ENCODE measurements around the gene TDRD1.

TDRD1 gene

DNA sequence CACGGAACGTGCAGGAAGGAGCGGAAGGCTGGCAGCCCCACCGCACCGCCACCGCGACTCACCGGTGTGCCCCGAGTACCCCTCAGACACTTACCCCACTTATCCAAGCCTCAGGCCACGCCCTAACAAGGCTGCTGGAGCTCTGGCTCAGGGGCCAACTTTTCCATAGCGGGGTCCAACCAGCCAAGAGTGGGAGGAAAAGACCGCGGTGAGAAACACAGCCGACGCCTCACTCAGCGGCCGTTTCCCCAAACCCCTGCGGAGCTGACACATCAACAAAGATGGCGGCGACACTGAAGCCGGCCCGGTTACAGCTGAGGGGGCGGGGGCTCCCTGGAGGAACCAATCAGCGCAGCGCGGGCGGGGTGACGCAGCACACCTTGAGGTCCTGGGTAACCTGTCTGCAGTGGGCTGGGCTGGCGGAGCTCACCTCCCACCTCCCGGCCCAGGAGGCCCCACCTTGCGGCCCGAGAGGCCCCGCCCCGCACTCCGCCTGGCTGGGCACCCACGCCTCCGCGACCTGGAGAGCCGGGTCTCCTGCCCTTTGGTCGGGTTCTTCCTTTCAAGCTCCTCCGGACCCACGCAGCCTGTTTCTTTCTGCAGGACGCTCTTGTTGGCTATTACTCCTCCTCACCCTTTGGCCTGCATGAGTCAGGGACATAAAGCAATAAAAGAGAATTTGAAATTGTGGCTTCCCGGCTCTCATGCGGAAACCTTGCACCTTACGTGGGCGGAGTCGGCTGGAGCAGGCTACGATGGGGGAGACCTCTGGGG, 5.0 kb upstream of the TDRD1 start, which contains the start of gene CCDC186:
CCDC186 (minus strand) TSS at position 283 of the 774 bp plus-strand sequence. CDS start 10,935 bp downstream, outside the sequence.
- DNase-seq (ENCODE audit: low read depth, low spot score), result peak; percentile 61

GRCh38 chr10:114174695-114175188, 4.4 kb upstream of the TDRD1 start:
- DNase-seq (ENCODE audit: low read depth, low spot score), result no peak

DNA sequence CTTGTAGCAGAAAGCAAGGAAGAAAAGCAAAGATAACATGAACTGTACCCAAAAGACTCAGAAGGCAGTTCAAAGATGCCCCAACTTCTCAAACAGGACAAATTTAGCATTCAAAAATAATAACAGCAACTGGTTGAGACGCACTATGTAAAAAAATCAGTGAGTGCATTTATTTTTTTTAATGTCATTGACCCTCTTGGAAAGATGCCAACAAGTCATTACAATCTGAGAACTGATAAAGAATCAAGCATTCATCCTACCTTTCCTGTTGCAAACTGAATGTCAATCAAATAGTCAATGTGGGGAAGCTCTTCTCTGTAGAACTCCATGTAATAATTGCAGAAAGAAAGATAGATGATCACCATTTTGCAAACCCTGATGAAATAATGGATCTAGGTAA, 3.5 kb upstream of the TDRD1 start:
- no peak for DNase-seq (ENCODE audit: low read depth, low spot score)

GRCh38 chr10:114176511-114176910, 2.6 kb upstream of the TDRD1 start:
- DNase-seq (ENCODE audit: low read depth, low spot score), result no peak

- no peak for DNase-seq (ENCODE audit: low read depth, low spot score)
Measured at GRCh38 chr10:114179747-114180146, 594 bp downstream of the TDRD1 start.

DNA sequence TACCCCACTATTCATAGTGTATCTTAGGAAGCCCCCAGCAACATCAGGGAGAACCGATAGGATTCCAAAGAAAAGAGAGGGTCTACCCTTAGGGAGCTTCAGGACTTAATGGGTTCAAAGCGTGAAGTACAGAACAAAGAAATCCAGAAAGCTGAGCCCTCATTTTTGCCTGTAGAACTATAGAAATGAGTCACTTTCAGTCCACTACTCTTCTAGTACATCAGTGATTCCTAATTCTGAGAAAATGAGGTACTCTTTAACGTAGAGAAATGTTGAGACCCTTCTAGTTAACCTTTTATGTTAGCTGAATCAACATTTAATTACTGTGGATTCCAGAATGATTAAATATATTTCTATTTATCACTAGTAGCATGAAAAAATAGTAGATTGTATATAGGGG, 1.8 kb downstream of the TDRD1 start:
- no peak for DNase-seq (ENCODE audit: low read depth, low spot score)

DNA sequence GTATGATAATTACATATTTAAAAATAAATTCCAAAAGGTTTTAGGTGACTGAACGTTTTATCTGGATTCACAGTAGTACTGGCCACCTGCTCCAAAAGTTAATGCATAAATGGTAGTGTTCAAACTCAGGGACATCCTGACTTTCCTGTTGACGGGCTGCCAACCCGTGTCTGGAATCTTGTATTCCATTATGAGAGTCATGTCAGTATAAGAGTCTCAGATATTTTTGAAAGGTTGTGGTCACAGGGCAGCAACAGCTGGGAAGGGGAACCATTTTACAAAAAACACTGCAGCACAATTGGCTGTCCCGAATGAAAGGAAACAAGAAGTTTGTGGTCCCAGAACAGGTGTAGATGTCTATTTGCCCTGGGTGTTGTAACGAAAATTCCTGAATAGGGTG, 2.8 kb downstream of the TDRD1 start:
- DNase-seq (ENCODE audit: low read depth, low spot score), result no peak

DNA sequence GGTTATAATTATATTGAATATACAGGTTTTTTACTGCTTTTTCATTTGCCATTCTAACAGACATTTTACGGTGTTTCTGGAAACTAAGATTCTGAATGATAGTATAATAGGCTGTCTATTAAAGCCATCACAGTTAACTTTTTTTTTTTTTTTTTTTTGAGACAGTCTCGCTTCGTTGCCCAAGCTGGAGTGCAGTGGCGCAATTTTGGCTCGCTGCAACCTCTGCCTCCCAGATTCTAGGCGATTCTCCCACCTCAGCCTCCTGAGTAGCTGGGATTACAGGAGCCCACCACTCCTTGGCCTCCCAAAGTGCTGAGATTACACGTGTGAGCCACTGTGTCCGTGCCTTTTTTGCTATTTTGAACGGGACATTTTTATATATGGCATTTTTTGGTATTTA, 4.4 kb downstream of the TDRD1 start:
- DNase-seq (ENCODE audit: low read depth, low spot score), result no peak

DNA sequence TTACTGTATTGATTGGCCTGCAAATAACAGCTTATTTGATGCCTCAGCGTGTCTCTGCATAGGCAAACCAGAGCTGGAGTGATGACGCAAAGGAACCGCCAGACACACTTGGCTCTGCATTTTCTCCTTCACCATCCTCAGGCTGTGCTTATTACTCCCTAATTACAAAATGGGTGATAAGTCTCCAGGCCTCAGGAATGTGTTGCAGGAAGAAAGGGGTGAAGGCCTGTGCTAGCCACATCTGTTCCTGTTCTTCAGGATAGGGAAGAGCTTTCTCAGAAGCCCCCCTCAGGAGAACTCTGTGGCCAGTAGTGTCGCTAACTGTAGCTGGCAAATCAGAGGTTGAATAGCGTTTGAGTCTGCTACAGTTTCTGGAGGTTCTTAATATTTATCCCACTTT, 5.1 kb downstream of the TDRD1 start:
- DNase-seq (ENCODE audit: low read depth, low spot score), result no peak

DNA sequence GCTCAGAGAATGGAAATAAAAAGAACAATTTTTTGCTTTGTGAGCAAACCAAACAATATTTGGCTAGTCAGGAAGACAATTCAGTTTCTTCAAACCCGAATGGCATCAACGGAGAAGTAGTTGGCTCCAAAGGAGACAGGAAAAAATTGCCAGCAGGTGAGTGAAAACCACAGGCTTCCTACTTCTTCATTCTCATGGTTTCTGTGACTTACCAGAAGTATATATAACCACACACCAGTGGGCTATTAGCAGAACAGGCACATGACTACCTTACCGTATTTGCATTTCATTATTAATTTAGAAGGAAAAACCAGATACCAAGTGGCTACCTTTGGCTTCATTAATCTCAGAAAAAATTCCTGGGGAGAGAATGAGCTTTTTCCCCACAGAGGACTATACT, 8.8 kb downstream of the TDRD1 start:
- no peak for DNase-seq (ENCODE audit: low read depth, low spot score)

GRCh38 chr10:114188900-114189299, 9.7 kb downstream of the TDRD1 start:
- no peak for DNase-seq (ENCODE audit: low read depth, low spot score)

GRCh38 chr10:114189700-114190099, 10.5 kb downstream of the TDRD1 start:
- no peak for DNase-seq (ENCODE audit: low read depth, low spot score)

DNA sequence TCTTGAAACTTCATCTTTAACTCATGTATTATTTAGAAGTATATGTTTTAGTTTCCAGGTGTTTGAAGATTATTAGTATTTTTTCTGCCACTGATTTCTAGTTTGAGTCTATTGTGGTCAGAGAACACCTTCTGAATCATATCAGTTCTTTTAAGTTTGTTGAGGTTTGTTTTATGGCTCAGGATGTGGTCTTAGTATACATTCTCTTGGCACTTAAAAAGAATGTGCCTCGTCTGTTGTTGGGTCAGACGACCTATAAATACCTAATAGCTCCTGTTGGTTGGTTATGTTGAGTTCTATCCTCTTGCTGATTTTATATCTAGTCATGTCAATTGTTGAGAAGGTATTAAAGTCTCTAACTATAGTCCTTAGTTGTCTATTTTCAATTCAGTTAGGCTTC, 15.9 kb downstream of the TDRD1 start:
- no peak for DNase-seq (ENCODE audit: low read depth, low spot score)

DNA sequence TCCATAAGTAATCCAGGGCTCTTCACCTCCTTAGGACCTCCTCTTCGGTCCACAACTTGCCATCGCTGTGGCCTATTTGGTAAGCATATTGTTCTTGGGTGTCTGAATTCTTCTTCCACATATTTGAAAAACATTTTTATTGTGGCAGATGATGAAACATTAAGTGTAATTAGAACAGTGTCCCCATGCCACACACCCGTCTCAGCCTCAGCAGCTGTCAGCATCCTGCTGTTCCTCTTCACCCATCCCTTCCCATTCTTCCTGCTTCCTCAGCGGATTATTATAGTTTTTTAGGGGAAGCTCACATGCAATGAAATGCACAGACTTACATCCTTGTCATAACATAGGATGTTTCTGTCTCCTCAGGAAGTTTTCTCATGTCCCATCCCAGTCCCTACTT, 20.1 kb downstream of the TDRD1 start:
- no peak for DNase-seq (ENCODE audit: low read depth, low spot score)

DNA sequence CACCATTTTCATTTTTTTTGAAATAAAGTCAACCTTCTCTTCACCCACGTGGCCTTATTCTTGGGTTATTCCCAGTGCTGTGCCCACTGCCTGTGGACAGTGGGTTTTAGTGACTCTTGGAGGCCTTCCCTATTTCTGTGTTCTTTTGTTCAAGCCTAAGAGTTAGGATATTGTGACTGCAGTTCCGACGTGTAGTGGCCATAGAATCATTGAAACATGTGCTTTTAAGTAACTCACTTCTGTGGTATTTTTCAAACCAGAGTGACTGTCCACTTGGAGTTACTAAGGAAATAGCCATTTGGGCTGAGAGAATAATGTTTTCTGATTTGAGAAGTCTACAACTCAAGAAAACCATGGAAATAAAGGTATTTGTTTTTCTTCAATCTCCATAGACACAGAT, 23.7 kb downstream of the TDRD1 start:
- DNase-seq (ENCODE audit: low read depth, low spot score), result no peak

DNA sequence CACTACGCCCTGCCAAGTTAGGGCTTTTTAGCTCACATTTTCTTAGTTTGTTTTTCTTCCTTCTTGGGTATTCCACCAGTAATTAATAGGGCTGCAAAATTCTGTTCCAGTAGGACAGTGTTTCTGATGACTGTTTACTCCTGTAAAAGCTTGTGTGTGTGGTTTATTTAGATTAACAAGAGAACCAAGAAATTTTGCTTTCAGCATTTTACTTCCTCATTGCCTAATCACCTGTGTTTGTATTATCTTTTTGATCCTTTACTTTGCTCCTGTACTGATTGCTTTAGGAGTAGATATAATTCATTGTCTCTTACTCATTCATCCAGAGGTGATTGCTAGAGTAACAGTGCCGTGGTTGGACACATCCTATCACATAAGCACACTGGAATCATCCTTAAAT, 27.7 kb downstream of the TDRD1 start:
- no peak for DNase-seq (ENCODE audit: low read depth, low spot score)

- DNase-seq (ENCODE audit: low read depth, low spot score), result no peak
Measured at GRCh38 chr10:114207349-114207748, 28.2 kb downstream of the TDRD1 start.

DNA sequence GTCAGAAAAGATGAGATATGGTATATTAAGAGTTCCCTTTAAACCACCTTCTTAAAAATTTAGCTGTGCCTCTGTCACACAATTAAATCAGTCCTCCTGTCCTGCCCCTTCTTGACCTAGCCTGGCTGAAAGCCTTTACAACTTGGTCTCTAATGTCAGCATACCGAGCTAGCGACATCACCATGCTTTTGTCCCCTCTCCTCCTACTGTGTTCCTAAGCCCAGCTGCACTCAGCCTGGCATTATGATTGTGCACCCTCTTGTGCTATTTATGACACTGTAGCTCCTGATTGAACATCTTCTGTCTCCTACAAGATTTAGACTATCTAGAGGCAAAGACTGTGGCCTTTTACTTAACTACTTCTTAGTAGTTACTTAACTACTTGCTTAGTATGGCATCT, 29.2 kb downstream of the TDRD1 start:
- no peak for DNase-seq (ENCODE audit: low read depth, low spot score)

GRCh38 chr10:114212153-114212552, 33.0 kb downstream of the TDRD1 start:
- DNase-seq (ENCODE audit: low read depth, low spot score), result no peak

- DNase-seq (ENCODE audit: low read depth, low spot score), result no peak
Measured at GRCh38 chr10:114215033-114215432, 35.9 kb downstream of the TDRD1 start.

- DNase-seq (ENCODE audit: low read depth, low spot score), result no peak
Measured at GRCh38 chr10:114220281-114220680, 41.1 kb downstream of the TDRD1 start.

GRCh38 chr10:114221235-114221634, 42.1 kb downstream of the TDRD1 start:
- no peak for DNase-seq (ENCODE audit: low read depth, low spot score)

- no peak for DNase-seq (ENCODE audit: low read depth, low spot score)
Measured at GRCh38 chr10:114223066-114223465, 43.9 kb downstream of the TDRD1 start.

DNA sequence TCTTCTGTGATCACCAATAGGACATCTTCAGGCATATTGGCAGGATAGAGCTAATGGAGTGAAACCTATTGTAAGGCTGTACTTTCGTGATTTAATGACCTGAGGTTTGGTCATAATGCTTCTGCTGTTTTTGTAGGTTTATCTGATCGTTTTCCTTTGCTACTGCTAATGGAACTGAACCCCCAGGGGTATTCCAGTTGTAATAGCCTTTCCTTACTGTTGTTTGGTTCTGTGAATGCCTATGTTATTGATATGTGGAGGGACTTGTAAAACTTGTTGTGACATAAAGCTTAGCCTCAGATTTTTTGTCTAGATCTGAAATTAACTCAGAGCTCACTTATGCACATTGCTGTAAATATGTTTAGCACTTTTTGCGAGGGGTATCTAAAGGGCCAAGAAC, 49.0 kb downstream of the TDRD1 start:
- no peak for DNase-seq (ENCODE audit: low read depth, low spot score)
